IPS-20b (cell line): ENCODE data around the gene AGAP1.

ENCODE experiments used
- H3K27ac ChIP-seq: one replicate; pipeline ENCODE4 v1.5.1; 2013; ENCODE audit warnings: low read length
- H3K27me3 ChIP-seq: 2 replicates; pipeline ENCODE4 v1.6.1; 2013; ENCODE audit warnings: mild to moderate bottlenecking, low read length, inconsistent platforms; ENCODE audit not compliant: insufficient read depth
- H3K36me3 ChIP-seq: 2 replicates; pipeline ENCODE4 v1.6.1; 2013; ENCODE audit warnings: low read depth, mild to moderate bottlenecking, inconsistent platforms, low read length, moderate library complexity; ENCODE audit not compliant: insufficient read depth
- H3K4me1 ChIP-seq: 2 replicates; pipeline ENCODE4 v1.6.1; 2013; ENCODE audit warnings: mild to moderate bottlenecking, control low read depth, inconsistent platforms, low read length, moderate library complexity; ENCODE audit not compliant: insufficient read depth
- H3K4me3 ChIP-seq: 2 replicates; pipeline ENCODE4 v1.5.1; 2013; ENCODE audit warnings: mild to moderate bottlenecking, low read length, inconsistent platforms
- H3K9ac ChIP-seq: 2 replicates; pipeline ENCODE4 v1.6.1; 2013; ENCODE audit warnings: low read depth, mild to moderate bottlenecking, inconsistent platforms, low read length, moderate library complexity
- H3K9me3 ChIP-seq: 2 replicates; pipeline ENCODE4 v1.6.1; 2013; ENCODE audit warnings: mild to moderate bottlenecking, low read depth, low read length, inconsistent platforms; ENCODE audit not compliant: insufficient read depth

Gene AGAP1

GRCh38 chr2:235988271-235989015 is 494.6 kb downstream of the AGAP1 start:
- H3K27ac ChIP-seq = no peak overlapping the region
- H3K27me3 ChIP-seq = no peaks in the 10 kb centered on the region
- H3K4me3 ChIP-seq = no peak overlapping the region
- no peaks in the 10 kb centered on the region for H3K36me3 ChIP-seq
- peaks cover 11% of the 10 kb centered on the region; the same call in 1 of the 2 replicates for H3K4me1 ChIP-seq
- H3K9me3 ChIP-seq = no peaks in the 10 kb centered on the region
- no peak overlapping the region for H3K9ac ChIP-seq

DNA sequence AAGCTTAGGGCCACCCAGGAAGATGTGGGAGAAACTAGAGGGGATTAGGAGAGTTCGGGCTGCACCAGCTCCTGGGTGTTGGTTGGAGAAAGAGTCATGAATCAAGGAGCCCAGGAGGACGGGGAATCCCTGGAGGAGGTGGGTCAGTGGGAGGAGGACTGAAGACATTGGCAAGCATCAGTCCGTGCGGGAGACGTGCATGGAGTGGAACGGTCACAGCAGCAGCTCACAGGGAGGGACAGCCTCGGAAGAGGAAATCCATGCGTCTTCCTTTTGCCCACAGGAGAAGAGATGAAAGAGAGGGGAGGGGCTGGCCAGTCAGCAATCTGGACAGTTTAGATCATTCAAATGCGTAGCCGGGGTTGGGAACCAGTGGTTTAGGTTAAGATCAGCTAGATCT is 495.7 kb downstream of the AGAP1 start:
- no peaks in the 10 kb centered on the region for H3K36me3 ChIP-seq
- H3K27me3 ChIP-seq = no peaks in the 10 kb centered on the region
- H3K4me3 ChIP-seq = no peak overlapping the region
- no peak overlapping the region for H3K27ac ChIP-seq
- no peak overlapping the region for H3K9ac ChIP-seq
- no peaks in the 10 kb centered on the region for H3K9me3 ChIP-seq
- H3K4me1 ChIP-seq = peaks cover 11% of the 10 kb centered on the region; the same call in 1 of the 2 replicates

GRCh38 chr2:235990344-235990743 is 496.5 kb downstream of the AGAP1 start:
- H3K9ac ChIP-seq = no peak overlapping the region
- no peaks in the 10 kb centered on the region for H3K36me3 ChIP-seq
- peaks cover 11% of the 10 kb centered on the region; the same call in 1 of the 2 replicates for H3K4me1 ChIP-seq
- H3K9me3 ChIP-seq = no peaks in the 10 kb centered on the region
- no peak overlapping the region for H3K4me3 ChIP-seq
- no peaks in the 10 kb centered on the region for H3K27me3 ChIP-seq
- H3K27ac ChIP-seq = no peak overlapping the region

GRCh38 chr2:235992024-235992423 is 498.2 kb downstream of the AGAP1 start:
- Histone ChIP-seq H3K4me3 (no peak overlapping the region), H3K27ac (no peak overlapping the region), H3K36me3 (no peaks in the 10 kb centered on the region), H3K4me1 (peaks cover 18% of the 10 kb centered on the region; the same call in 1 of the 2 replicates), H3K9ac (no peak overlapping the region), H3K9me3 (no peaks in the 10 kb centered on the region), H3K27me3 (no peaks in the 10 kb centered on the region)

DNA sequence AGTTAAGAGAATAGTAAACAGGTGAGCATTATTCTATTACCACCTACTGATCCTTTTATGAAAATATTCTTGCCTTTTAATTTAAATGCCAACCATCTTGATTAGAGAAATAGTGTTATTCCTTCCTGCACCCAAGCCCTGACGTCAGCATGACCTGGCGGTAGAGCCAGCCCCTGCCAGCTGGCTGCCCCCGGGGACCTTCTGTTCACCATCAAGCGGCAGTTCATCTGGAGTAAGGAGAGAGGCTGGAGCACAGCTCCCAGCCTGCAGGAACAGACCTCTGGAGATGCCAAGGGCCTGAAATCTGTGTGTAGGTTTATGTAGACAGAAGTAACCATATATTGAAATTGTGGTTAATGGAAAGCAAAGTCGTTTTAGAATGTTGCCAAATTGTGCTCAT is 502.6 kb downstream of the AGAP1 start:
- Histone ChIP-seq H3K4me1 (peaks cover 7% of the 10 kb centered on the region; the same call in 1 of the 2 replicates), H3K9ac (no peak overlapping the region), H3K9me3 (no peaks in the 10 kb centered on the region), H3K4me3 (no peak overlapping the region), H3K27ac (no peak overlapping the region), H3K27me3 (no peaks in the 10 kb centered on the region), H3K36me3 (no peaks in the 10 kb centered on the region)

GRCh38 chr2:235999011-235999410 is 505.2 kb downstream of the AGAP1 start:
- no peak overlapping the region for H3K27ac ChIP-seq

DNA sequence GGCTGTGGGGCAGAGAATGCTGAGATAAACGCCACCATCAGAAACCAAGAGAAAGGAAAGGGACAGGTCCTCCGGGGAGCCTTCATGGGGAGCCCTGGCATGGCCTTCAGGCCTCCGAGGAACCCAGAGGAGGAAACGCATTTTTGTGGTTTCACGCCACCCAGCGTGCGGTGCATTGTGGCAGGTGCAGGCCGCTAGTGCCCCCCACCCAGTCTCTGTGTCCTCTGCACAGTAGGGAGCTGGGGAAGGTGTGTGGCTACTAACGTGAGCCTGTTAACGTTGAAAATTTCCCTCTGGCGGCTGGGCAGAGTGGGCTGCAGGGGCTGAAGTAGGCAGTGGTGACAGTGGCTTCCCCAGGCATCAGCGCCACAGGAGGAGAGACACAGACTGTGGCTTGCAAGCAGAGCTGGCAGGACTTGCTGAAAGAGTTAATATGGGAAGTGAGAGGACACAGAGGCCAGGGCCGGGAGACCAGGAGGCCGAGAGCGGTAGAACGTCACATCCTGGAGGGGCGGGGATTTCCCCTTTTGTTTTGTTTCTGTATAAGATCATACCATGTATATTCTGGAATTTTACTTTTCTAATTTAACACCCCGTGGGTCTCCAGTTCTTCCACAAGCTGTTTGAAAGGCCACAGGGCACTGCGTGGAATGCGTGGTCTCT is 507.5 kb downstream of the AGAP1 start:
- no peak overlapping the region for H3K4me3 ChIP-seq
- peaks cover under 1% of the 10 kb centered on the region; the same call in 1 of the 2 replicates for H3K4me1 ChIP-seq
- no peaks in the 10 kb centered on the region for H3K9me3 ChIP-seq
- no peaks in the 10 kb centered on the region for H3K27me3 ChIP-seq
- no peak overlapping the region for H3K9ac ChIP-seq
- H3K27ac ChIP-seq = no peak overlapping the region
- H3K36me3 ChIP-seq = no peaks in the 10 kb centered on the region

More at GRCh38 chr2:235999011-235999410, 505.2 kb downstream of the AGAP1 start:
- Histone ChIP-seq H3K36me3 (no peaks in the 10 kb centered on the region), H3K4me1 (peaks cover 7% of the 10 kb centered on the region; the same call in 1 of the 2 replicates), H3K27me3 (no peaks in the 10 kb centered on the region), H3K4me3 (no peak overlapping the region), H3K9ac (no peak overlapping the region), H3K9me3 (no peaks in the 10 kb centered on the region)

DNA sequence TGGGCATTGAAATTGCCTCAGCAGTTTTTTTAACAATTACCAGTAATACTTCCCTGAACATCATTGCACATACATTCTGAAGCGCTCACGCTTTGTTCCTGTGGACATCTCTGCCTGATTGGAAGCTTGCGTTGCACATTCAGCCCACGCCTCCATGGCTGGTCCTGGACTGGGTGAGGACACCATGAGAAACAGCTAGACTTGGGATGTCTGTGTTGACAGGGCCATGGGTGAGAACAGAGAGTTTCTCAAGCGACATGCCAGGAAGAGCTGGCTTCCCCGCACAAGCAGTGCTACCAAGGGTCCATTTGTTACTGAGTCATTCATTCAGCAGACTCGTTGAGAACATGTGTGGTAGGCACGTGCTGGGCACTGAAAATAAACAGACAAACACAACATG is 508.0 kb downstream of the AGAP1 start:
- Histone ChIP-seq H3K9ac (no peak overlapping the region), H3K36me3 (no peaks in the 10 kb centered on the region), H3K4me1 (no peaks in the 10 kb centered on the region), H3K27me3 (no peaks in the 10 kb centered on the region), H3K27ac (no peak overlapping the region), H3K4me3 (no peak overlapping the region), H3K9me3 (no peaks in the 10 kb centered on the region)

DNA sequence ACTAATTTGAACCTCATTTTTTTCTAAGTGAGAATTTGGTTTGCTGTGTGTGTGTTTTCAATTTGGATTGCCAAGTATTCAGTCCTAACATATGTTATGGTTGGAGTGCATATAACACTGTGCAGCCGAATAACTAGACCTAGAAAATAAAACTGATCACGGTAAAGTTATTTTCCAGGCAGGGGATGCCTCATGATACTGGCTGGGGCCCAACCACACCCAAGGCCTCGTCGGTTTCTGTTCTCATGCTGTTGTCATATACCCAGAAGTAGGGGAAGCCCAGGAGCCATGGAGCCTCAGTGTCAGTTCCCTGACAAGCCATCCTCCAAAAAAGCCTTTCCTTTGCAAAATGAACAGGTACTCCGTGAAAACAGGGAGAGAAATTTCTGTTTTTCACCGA is 514.2 kb downstream of the AGAP1 start:
- no peak overlapping the region for H3K27ac ChIP-seq
- no peak overlapping the region for H3K9ac ChIP-seq

GRCh38 chr2:236008857-236009256 is 515.0 kb downstream of the AGAP1 start:
- no peak overlapping the region for H3K27ac ChIP-seq
- no peak overlapping the region for H3K9ac ChIP-seq
- peaks cover 23% of the 10 kb centered on the region for H3K4me1 ChIP-seq

More for the DNA sequence above, 514.2 kb downstream of the AGAP1 start:
- Histone ChIP-seq H3K4me3 (no peak overlapping the region), H3K36me3 (no peaks in the 10 kb centered on the region), H3K4me1 (peaks cover 15% of the 10 kb centered on the region; the same call in 1 of the 2 replicates), H3K9me3 (no peaks in the 10 kb centered on the region), H3K27me3 (0 out of 2 replicates have a peak, but pooled peaks cover under 1% of the 10 kb centered on the region)

GRCh38 chr2:236010920-236011685 is 517.3 kb downstream of the AGAP1 start:
- Histone ChIP-seq H3K9me3 (no peaks in the 10 kb centered on the region), H3K36me3 (no peaks in the 10 kb centered on the region), H3K9ac (no peak overlapping the region), H3K27me3 (peaks cover 15% of the 10 kb centered on the region; the same call in 1 of the 2 replicates), H3K27ac (no peak overlapping the region), H3K4me1 (peaks cover 42% of the 10 kb centered on the region), H3K4me3 (no peak overlapping the region)

More at GRCh38 chr2:236008857-236009256, 515.0 kb downstream of the AGAP1 start:
- Histone ChIP-seq H3K36me3 (no peaks in the 10 kb centered on the region), H3K27me3 (peaks cover 9% of the 10 kb centered on the region; the same call in 1 of the 2 replicates), H3K9me3 (no peaks in the 10 kb centered on the region), H3K4me3 (no peak overlapping the region)
